ENCODE data around the gene DLEU7.

Gene DLEU7

DNA sequence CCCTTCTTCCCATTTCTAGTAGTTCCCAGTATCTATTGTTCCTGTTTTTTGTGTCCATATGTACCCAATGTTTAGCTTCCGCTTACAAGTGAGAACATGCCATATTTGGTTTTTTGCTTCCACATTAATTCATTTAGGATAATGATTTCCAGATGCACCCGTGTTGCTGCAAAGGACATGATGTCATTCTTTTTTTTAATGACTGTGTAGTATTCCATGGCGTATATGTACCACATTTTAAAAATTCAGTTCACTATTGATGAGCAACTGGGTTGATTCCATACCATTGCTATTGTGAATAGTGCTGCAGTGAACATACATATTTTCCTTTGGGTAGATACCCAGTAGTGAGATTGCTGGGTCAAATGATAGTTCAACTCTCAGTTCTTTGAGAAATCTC, 50.5 kb downstream of the DLEU7 start:
- FAIRE-seq (no peak), DNase-seq (ENCODE audit: insufficient read length, low spot score) (no peak)
- TF ChIP-seq POLR2A (IDR thresholded peaks at IDR 0.05; ENCODE audit: low read depth, low read length), result no peak

DNA sequence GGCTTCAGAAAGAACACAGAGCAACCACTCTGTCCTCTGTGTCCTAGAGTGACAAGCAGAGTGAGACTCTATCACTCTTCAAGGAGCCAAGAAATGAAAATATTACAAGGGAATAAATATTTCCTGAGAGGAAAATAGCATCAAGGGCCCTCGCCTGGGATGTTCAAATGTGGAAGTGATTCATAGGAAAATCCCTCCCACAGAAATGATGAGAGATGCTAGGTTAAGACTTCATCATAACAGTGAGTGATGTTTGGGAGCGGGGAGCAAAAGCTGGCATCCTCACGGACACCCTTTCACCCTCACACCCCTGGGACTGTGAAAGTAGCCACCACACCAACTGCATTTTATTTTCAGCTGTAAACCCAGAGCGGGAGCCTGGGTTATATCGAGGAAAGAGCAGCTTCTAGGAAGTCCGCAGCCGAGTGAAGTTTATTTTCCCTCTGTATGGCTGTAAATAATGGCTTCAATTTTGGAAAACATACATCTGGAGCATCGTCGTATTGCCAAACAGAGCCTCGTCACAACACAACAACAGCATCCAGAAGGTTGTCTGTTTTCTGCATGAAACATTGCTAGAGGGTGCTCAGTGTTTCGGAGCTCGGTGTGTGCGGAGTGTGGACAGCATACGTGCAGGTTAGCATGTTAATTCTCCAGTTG, 54.8 kb downstream of the DLEU7 start:
- DNase-seq (ENCODE audit: insufficient read length, low spot score) (no peak), FAIRE-seq (no peak)
- TF ChIP-seq POLR2A (IDR thresholded peaks at IDR 0.05; ENCODE audit: low read depth, low read length), result no peak

GRCh38 chr13:50787316-50788195, 55.9 kb downstream of the DLEU7 start:
- TF ChIP-seq POLR2A (IDR thresholded peaks at IDR 0.05; ENCODE audit: low read depth, low read length), result no peak
- DNase-seq (ENCODE audit: insufficient read length, low spot score), result no peak
- no peak for FAIRE-seq

DNA sequence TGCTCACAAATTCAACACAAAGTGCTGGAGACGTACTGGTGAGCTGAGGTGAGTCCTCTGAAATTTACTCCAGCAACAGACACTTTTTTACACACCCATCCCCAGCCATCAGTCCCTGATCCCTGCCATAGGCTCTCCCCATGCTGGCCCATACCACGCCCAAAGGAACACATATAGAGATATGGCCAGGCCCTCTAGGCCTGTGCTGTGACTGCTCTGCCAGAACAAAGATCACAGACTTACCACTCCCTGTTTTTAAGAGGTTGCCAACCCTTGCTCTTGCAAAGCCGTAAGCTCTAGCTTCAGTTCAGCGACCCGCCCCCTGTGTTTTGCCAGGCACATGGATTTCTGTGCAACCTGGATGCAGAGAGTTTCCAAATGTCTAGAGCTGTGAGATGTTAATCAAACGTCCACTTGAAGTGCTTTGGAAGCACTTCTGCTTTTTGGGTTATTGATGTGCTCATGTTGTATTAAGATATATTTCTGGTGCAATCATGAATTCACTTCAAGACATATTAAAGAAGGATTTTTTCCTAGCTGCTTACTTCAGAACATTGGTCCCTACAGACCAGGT, 59.7 kb downstream of the DLEU7 start:
- no peak for TF ChIP-seq POLR2A (IDR thresholded peaks at IDR 0.05; ENCODE audit: low read depth, low read length)
- DNase-seq (ENCODE audit: insufficient read length, low spot score) (no peak), FAIRE-seq (no peak)

GRCh38 chr13:50783066-50783465, 60.4 kb downstream of the DLEU7 start:
- no peak for TF ChIP-seq POLR2A (IDR thresholded peaks at IDR 0.05; ENCODE audit: low read depth, low read length)
- FAIRE-seq (no peak), DNase-seq (ENCODE audit: insufficient read length, low spot score) (no peak)

GRCh38 chr13:50780201-50781015, 63.1 kb downstream of the DLEU7 start:
- no peak for DNase-seq (ENCODE audit: insufficient read length, low spot score)
- TF ChIP-seq POLR2A (IDR thresholded peaks at IDR 0.05; ENCODE audit: low read depth, low read length), result no peak
- no peak for FAIRE-seq

GRCh38 chr13:50779443-50780200, 63.9 kb downstream of the DLEU7 start:
- DNase-seq (ENCODE audit: insufficient read length, low spot score) (no peak), FAIRE-seq (no peak)
- no peak for TF ChIP-seq POLR2A (IDR thresholded peaks at IDR 0.05; ENCODE audit: low read depth, low read length)
